ENCODE results near the gene PHACTR2. TPM values are rescaled to one million over a fixed set of nuclear protein-coding genes. Genes with fewer than 3 reads are reported as not detected.

The PHACTR2 gene
- total and polyA plus RNA-seq, 2 of the 13 experiments (the other 11 are each of a cell fraction or from before 2014, with no cell fraction given) = 11.3 to 28.2 TPM

DNA sequence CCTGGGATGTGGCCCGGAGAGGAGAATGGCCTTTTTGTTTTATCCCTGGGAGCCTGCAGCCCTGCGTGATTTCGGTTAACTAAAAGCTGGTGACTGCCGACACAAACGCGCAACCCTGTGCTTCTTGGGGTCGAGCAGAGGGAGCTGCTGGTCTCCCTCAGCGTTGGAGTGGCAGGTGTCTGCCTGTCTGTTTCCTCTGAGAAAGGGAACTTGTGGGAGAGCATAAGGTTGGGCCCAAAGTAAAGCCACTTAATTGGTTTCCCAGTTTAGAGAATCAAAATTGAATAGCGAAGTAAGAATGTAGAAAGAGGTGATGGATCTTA is 165.9 kb downstream of the PHACTR2 start (continued):
- TF ChIP-seq, protein P1, sequence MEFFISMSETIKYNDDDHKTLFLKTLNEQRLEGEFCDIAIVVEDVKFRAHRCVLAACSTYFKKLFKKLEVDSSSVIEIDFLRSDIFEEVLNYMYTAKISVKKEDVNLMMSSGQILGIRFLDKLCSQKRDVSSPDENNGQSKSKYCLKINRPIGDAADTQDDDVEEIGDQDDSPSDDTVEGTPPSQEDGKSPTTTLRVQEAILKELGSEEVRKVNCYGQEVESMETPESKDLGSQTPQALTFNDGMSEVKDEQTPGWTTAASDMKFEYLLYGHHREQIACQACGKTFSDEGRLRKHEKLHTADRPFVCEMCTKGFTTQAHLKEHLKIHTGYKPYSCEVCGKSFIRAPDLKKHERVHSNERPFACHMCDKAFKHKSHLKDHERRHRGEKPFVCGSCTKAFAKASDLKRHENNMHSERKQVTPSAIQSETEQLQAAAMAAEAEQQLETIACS (CRISPR knock-in tag; IDR thresholded peaks at IDR 0.05) = no peak
- TF ChIP-seq, protein P2, sequence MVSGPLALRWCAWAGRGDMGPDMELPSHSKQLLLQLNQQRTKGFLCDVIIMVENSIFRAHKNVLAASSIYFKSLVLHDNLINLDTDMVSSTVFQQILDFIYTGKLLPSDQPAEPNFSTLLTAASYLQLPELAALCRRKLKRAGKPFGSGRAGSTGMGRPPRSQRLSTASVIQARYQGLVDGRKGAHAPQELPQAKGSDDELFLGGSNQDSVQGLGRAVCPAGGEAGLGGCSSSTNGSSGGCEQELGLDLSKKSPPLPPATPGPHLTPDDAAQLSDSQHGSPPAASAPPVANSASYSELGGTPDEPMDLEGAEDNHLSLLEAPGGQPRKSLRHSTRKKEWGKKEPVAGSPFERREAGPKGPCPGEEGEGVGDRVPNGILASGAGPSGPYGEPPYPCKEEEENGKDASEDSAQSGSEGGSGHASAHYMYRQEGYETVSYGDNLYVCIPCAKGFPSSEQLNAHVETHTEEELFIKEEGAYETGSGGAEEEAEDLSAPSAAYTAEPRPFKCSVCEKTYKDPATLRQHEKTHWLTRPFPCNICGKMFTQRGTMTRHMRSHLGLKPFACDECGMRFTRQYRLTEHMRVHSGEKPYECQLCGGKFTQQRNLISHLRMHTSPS (CRISPR knock-in tag; IDR thresholded peaks at IDR 0.05; ENCODE audit: low read depth) = no peak
- TF ChIP-seq ZNF691 (CRISPR knock-in tag; IDR thresholded peaks at IDR 0.05; ENCODE audit: borderline replicate concordance, low read depth) (no peak), ZFP62 (CRISPR knock-in tag; IDR thresholded peaks at IDR 0.05) (no peak), ZFP91 (CRISPR knock-in tag; IDR thresholded peaks at IDR 0.05; ENCODE audit: borderline replicate concordance) (no peak), NCOA1 (CRISPR knock-in tag; IDR thresholded peaks at IDR 0.05) (no peak), BRCA1 (CRISPR knock-in tag; IDR thresholded peaks at IDR 0.05) (no peak), HMGA1 (CRISPR knock-in tag; conservative IDR thresholded peaks at IDR 0.05) (no peak), MAFG (CRISPR knock-in tag; IDR thresholded peaks at IDR 0.05) (no peak), KLF12 (CRISPR knock-in tag; IDR thresholded peaks at IDR 0.05; ENCODE audit: borderline replicate concordance) (no peak), GLI4 (CRISPR knock-in tag; IDR thresholded peaks at IDR 0.05; ENCODE audit: borderline replicate concordance) (no peak), CBFB (CRISPR knock-in tag; IDR thresholded peaks at IDR 0.05) (no peak), SPEN (CRISPR knock-in tag; IDR thresholded peaks at IDR 0.05; ENCODE audit: low read depth) (no peak), ZNF282 (IDR thresholded peaks at IDR 0.05; ENCODE audit: partially characterized antibody) (no peak), CENPT (CRISPR knock-in tag; IDR thresholded peaks at IDR 0.05; ENCODE audit: low read depth) (no peak), ZNF230 (CRISPR knock-in tag; IDR thresholded peaks at IDR 0.05) (no peak), ZNF543 (CRISPR knock-in tag; IDR thresholded peaks at IDR 0.05) (0 out of 2 replicates have a peak, but pooled peaks have one; percentile 18), SETDB1 (CRISPR knock-in tag; IDR thresholded peaks at IDR 0.05; ENCODE audit: borderline replicate concordance) (no peak), ZFP37 (CRISPR knock-in tag; IDR thresholded peaks at IDR 0.05; ENCODE audit: borderline replicate concordance) (no peak)
- TF ChIP-seq, protein P3, sequence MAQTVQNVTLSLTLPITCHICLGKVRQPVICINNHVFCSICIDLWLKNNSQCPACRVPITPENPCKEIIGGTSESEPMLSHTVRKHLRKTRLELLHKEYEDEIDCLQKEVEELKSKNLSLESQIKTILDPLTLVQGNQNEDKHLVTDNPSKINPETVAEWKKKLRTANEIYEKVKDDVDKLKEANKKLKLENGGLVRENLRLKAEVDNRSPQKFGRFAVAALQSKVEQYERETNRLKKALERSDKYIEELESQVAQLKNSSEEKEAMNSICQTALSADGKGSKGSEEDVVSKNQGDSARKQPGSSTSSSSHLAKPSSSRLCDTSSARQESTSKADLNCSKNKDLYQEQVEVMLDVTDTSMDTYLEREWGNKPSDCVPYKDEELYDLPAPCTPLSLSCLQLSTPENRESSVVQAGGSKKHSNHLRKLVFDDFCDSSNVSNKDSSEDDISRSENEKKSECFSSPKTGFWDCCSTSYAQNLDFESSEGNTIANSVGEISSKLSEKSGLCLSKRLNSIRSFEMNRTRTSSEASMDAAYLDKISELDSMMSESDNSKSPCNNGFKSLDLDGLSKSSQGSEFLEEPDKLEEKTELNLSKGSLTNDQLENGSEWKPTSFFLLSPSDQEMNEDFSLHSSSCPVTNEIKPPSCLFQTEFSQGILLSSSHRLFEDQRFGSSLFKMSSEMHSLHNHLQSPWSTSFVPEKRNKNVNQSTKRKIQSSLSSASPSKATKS (CRISPR knock-in tag; IDR thresholded peaks at IDR 0.05) = peak; percentile 14; the same call in 1 of the 2 replicates
- TF ChIP-seq, protein P4, sequence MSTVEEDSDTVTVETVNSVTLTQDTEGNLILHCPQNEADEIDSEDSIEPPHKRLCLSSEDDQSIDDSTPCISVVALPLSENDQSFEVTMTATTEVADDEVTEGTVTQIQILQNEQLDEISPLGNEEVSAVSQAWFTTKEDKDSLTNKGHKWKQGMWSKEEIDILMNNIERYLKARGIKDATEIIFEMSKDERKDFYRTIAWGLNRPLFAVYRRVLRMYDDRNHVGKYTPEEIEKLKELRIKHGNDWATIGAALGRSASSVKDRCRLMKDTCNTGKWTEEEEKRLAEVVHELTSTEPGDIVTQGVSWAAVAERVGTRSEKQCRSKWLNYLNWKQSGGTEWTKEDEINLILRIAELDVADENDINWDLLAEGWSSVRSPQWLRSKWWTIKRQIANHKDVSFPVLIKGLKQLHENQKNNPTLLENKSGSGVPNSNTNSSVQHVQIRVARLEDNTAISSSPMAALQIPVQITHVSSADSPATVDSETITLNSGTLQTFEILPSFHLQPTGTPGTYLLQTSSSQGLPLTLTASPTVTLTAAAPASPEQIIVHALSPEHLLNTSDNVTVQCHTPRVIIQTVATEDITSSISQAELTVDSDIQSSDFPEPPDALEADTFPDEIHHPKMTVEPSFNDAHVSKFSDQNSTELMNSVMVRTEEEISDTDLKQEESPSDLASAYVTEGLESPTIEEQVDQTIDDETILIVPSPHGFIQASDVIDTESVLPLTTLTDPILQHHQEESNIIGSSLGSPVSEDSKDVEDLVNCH (CRISPR knock-in tag; IDR thresholded peaks at IDR 0.05) = peak; percentile 6; the same call in 1 of the 2 replicates

All from HepG2 (cell line).